GM12878 (cell line): ENCODE measurements around the gene CRACDL. TPM values are rescaled to one million over a fixed set of nuclear protein-coding genes. Genes with fewer than 3 reads are reported as not detected.

ENCODE experiments used
- ATAC-seq: fragments of 200-7000 bp; cut with Tn5 transposase; 3 replicates; pipeline ENCODE4 v1.9.1; 2020; ENCODE audit warnings: mild to moderate bottlenecking, moderate library complexity
- BruUV-seq: library from RNA; stranded (reverse); fragments of 400-500 nt; replicated peaks from 2 replicates; lab custom pipeline; 2021; lab: Mats Ljungman, UMichigan
- CTCF ChIA-PET: fragments of 300-600 bp; sonication (Branson Sonifier 250); formaldehyde crosslinking; extraction: SDS; loops from one replicate; lab custom pipeline; 2021; ENCODE audit warnings: inconsistent platforms; lab: Yijun Ruan, JAX
- POLR2A ChIA-PET: fragments of 350-600 bp; formaldehyde crosslinking; extraction: SDS; loops from one replicate; lab custom pipeline; 2021; ENCODE audit warnings: inconsistent platforms; lab: Charles Lee
- RAD21 ChIA-PET: fragments of 300-600 bp; sonication (Branson Sonifier 250); formaldehyde crosslinking; loops from one replicate; lab custom pipeline; 2023; ENCODE audit warnings: antibody characterized with exemption; ENCODE audit not compliant: unreplicated experiment; lab: Charles Lee
- SMC1A ChIA-PET: fragments of 300-600 bp; sonication (Branson Sonifier 250); formaldehyde crosslinking; loops from one replicate; lab custom pipeline; 2023; ENCODE audit not compliant: unreplicated experiment, uncharacterized antibody; lab: Charles Lee
- DNase-seq: peaks from one replicate; pipeline ENCODE4 v3.0.0-alpha.2; 2011; ENCODE audit warnings: low read depth, low spot score
- FAIRE-seq: peaks from 3 replicates; lab custom pipeline; 2011; peaks lifted over from hg19 to GRCh38; lab: Jason Lieb, UNC
- H2AFZ ChIP-seq: 2 replicates; pipeline ENCODE4 v1.6.0; 2011; ENCODE audit warnings: low read depth, low read length, control low read depth; ENCODE audit not compliant: control insufficient read depth
- H3K27ac ChIP-seq: 2 replicates; pipeline ENCODE4 v1.5.1; 2011; ENCODE audit warnings: control low read depth; ENCODE audit not compliant: control insufficient read depth, insufficient read depth
- H3K27me3 ChIP-seq, 2 experiments: replicated peaks in 1 of 2; 2 replicates each; pipeline versions ENCODE4 v1.6.0 to v1.6.1; 2011; ENCODE audit warnings: low read length in 1 of 2; ENCODE audit not compliant: control insufficient read depth in 2 of 2, insufficient read depth in 2 of 2
- H3K36me3 ChIP-seq, 2 experiments: 2 replicates each; pipeline ENCODE4 v1.5.1; 2011; ENCODE audit warnings: low read length in 1 of 2; ENCODE audit not compliant: control insufficient read depth in 2 of 2, insufficient read depth in 2 of 2
- H3K4me1 ChIP-seq: 2 replicates; pipeline ENCODE4 v1.6.1; 2011; ENCODE audit warnings: mild to moderate bottlenecking, low read length, moderate library complexity, mixed read lengths; ENCODE audit not compliant: control insufficient read depth, insufficient read depth
- H3K4me2 ChIP-seq: 2 replicates; pipeline ENCODE4 v1.6.0; 2011; ENCODE audit warnings: control low read depth; ENCODE audit not compliant: control insufficient read depth, insufficient read depth
- H3K4me3 ChIP-seq: fragments of 200-600 bp; sonication (generic); 2 replicates; pipeline ENCODE4 v1.5.1; 2016
- H3K79me2 ChIP-seq: 2 replicates; pipeline ENCODE4 v1.6.0; 2011; ENCODE audit warnings: low read length; ENCODE audit not compliant: control insufficient read depth, insufficient read depth
- H3K9ac ChIP-seq: 2 replicates; pipeline ENCODE4 v1.8.0; 2011; ENCODE audit warnings: low read length, control low read depth, mixed read lengths; ENCODE audit not compliant: control insufficient read depth, insufficient read depth
- H3K9me3 ChIP-seq: replicated peaks from 3 replicates; pipeline ENCODE4 v1.5.1; 2011; ENCODE audit warnings: mild to moderate bottlenecking, low read length; ENCODE audit not compliant: control insufficient read depth, insufficient read depth
- H4K20me1 ChIP-seq: 2 replicates; pipeline ENCODE4 v1.6.0; 2011; ENCODE audit not compliant: control insufficient read depth, insufficient read depth
- HDGF ChIP-seq: fragments of 450-650 bp; IDR thresholded peaks from 2 replicates; pipeline ENCODE4 v1.6.1; 2016; ENCODE audit warnings: antibody characterized with exemption
- RBBP5 ChIP-seq: fragments of 200-600 bp; sonication (generic); conservative IDR thresholded peaks from 2 replicates; pipeline ENCODE4 v1.6.1; 2016
- SUZ12 ChIP-seq: fragments of 200-600 bp; sonication (generic); IDR thresholded peaks from one replicate; pipeline ENCODE4 v1.6.1; 2018; ENCODE audit warnings: antibody characterized with exemption, mild to moderate bottlenecking; ENCODE audit not compliant: unreplicated experiment
- ZNF592 ChIP-seq: fragments of 450-650 bp; IDR thresholded peaks from 2 replicates; pipeline ENCODE4 v1.6.1; 2017; ENCODE audit warnings: mild to moderate bottlenecking, moderate library complexity
- WGBS: methylation state at CpG from one replicate; pipeline ENCODE4 v1.1.6; 2016; ENCODE audit warnings: low lambda C conversion rate; ENCODE audit not compliant: insufficient replicate concordance, insufficient coverage; ENCODE audit errors: missing lambda C conversion rate; 5-methylcytosine and 5-hydroxymethylcytosine counted together
- in situ Hi-C: fragments of 300-500 bp; cut with MboI; formaldehyde crosslinking; loops from 9 replicates; pipeline ENCODE4 v1.14.3; 2018; ENCODE audit warnings: mixed read lengths
- intact Hi-C: fragments of 100-400 bp; cut with micrococcal nuclease; formaldehyde crosslinking; loops from one replicate; pipeline ENCODE4 v1.14.2; 2022; ENCODE audit not compliant: unreplicated experiment
- polyA plus RNA-seq, 11 experiments: library from polyadenylated mRNA; depleted of rRNA in 4 of 11; unstranded in 6 of 11; stranded (reverse) in 5 of 11; fragments of >200 nt; fragmentation: Nextera tagmentation in 4 of 11; fragmentation: Illumina TruSeq in 1 of 11; extraction: Ambion mirVana in 4 of 11; extraction: Trizol in 1 of 11; gene quantifications; 1 replicate in 1 of 11; 2 replicates in 10 of 11; pipeline versions ENCODE4 v1.2.1 to v1.2.3, GENCODE V29; 2011 to 2016; ENCODE audit warnings: inconsistent platforms in 2 of 11, missing spikeins in 2 of 11, low read depth in 1 of 11
- total RNA-seq, 4 experiments: library from RNA; depleted of rRNA in 3 of 4; stranded (reverse); fragments of >200 nt in 3 of 4; fragmentation: Illumina TruSeq in 1 of 4; extraction: Trizol in 1 of 4; gene quantifications; 2 replicates each; pipeline versions ENCODE4 v1.2.1 to v1.2.3, GENCODE V29; 2013 to 2021

The CRACDL gene
- total and polyA plus RNA-seq, 10 of the 15 experiments (the other 5 are each of a cell fraction or from before 2014, with no cell fraction given), result 0.03 to 0.72 (median 0.14) TPM

- no peaks in the 10 kb centered on the region for H3K36me3 ChIP-seq
- WGBS, result 10% methylated on average over 70 of the region's 100 CpGs
- intact Hi-C loops (no loop called here), in situ Hi-C loops (no loop called here)
- H2AFZ ChIP-seq, result no peak overlapping the region
- ChIA-PET SMC1A (no interaction called here), RAD21 (no interaction called here), CTCF (no interaction called here), POLR2A (no interaction called here)
- ATAC-seq, result peak; percentile 19; the same call in 2 of the 3 replicates
- peak; percentile 55 for TF ChIP-seq SUZ12
- TF ChIP-seq ZNF592, result no peak
- no peak for TF ChIP-seq RBBP5
- TF ChIP-seq HDGF, result no peak
- no peaks in the 10 kb centered on the region for H3K9me3 ChIP-seq
- peaks cover 10 to 17% of the 10 kb centered on the region in 2 experiments for H3K27me3 ChIP-seq
- no peak overlapping the region for H3K4me3 ChIP-seq
- H4K20me1 ChIP-seq, result no peaks in the 10 kb centered on the region
- no peak for FAIRE-seq
- no peaks in the 10 kb centered on the region for H3K79me2 ChIP-seq
- no peak overlapping the region for H3K27ac ChIP-seq
- H3K9ac ChIP-seq, result no peak overlapping the region
- no peak for DNase-seq
- no peaks in the 10 kb centered on the region for H3K4me1 ChIP-seq
- peak overlapping the region; percentile 55 for H3K4me2 ChIP-seq
- no TSS peak for BruUV-seq
These were observed 627 bp upstream of the CRACDL start for GRCh38 chr2:98936353-98937351.
